CD8-positive, alpha-beta memory T cell (primary cell): ENCODE measurements around the gene CD207. TPM values are rescaled to one million over a fixed set of nuclear protein-coding genes. Genes with fewer than 3 reads are reported as not detected.
"Not testable (repeated sequence)": the region's sequence is repeated elsewhere in the genome, so short reads cannot be mapped to it uniquely, and the experiment has no call there.

Experiments
- CTCF ChIA-PET: fragments of 350-600 bp; sonication (Branson Sonifier 250); formaldehyde crosslinking; loops from one replicate; lab custom pipeline; 2021; ENCODE audit warnings: antibody characterized with exemption; lab: Charles Lee
- POLR2A ChIA-PET: fragments of 350-600 bp; sonication (Branson Sonifier 250); formaldehyde crosslinking; loops from one replicate; lab custom pipeline; 2021; ENCODE audit warnings: antibody characterized with exemption; lab: Charles Lee
- DNase-seq, 5 donors: peaks; one replicate each; pipeline versions ENCODE4 v3.0.0 to v3.0.0-alpha.2; 2020 to 2022; ENCODE audit warnings: mixed read lengths in 1 of 5
- H3K27ac ChIP-seq: one replicate; pipeline ENCODE4 v1.7.0; 2013; ENCODE audit warnings: low read depth, mild to moderate bottlenecking, low read length, moderate library complexity
- H3K27me3 ChIP-seq: 2 replicates; pipeline ENCODE4 v1.7.0; 2013; ENCODE audit warnings: low read length, mild to moderate bottlenecking; ENCODE audit not compliant: insufficient read depth, poor library complexity, severe bottlenecking
- H3K36me3 ChIP-seq: 2 replicates; pipeline ENCODE4 v1.7.0; 2013; ENCODE audit warnings: mild to moderate bottlenecking, low read length, moderate library complexity; ENCODE audit not compliant: insufficient read depth
- H3K4me1 ChIP-seq: 2 replicates; pipeline ENCODE4 v1.7.0; 2013; ENCODE audit warnings: mild to moderate bottlenecking, low read length, moderate library complexity; ENCODE audit not compliant: insufficient read depth
- H3K4me3 ChIP-seq: 2 replicates; pipeline ENCODE4 v1.7.0; 2013; ENCODE audit warnings: mild to moderate bottlenecking, low read length
- H3K9me3 ChIP-seq: 2 replicates; pipeline ENCODE4 v1.7.0; 2013; ENCODE audit warnings: mild to moderate bottlenecking, low read length
- H3K27ac Mint-ChIP-seq, 8 donors: one replicate each; pipeline ENCODE4 v1.8.0; 2020 to 2021; ENCODE audit warnings: mixed read lengths in 8 of 8, mild to moderate bottlenecking in 6 of 8, inconsistent platforms in 3 of 8, moderate library complexity in 3 of 8
- H3K27me3 Mint-ChIP-seq, 2 donors: one replicate each; pipeline ENCODE4 v1.8.0; 2020 to 2021; ENCODE audit warnings: mixed read lengths in 2 of 2, mild to moderate bottlenecking in 1 of 2, moderate library complexity in 1 of 2
- H3K36me3 Mint-ChIP-seq, 3 donors: one replicate each; pipeline ENCODE4 v1.8.0; 2020 to 2021; ENCODE audit warnings: mixed read lengths in 3 of 3, inconsistent platforms in 1 of 3, mild to moderate bottlenecking in 1 of 3
- H3K4me1 Mint-ChIP-seq, 3 donors: one replicate each; pipeline ENCODE4 v1.8.0; 2020 to 2021; ENCODE audit warnings: mixed read lengths in 3 of 3, inconsistent platforms in 1 of 3, mild to moderate bottlenecking in 1 of 3
- H3K4me3 Mint-ChIP-seq, 7 donors: one replicate each; pipeline ENCODE4 v1.8.0; 2020 to 2021; ENCODE audit warnings: mixed read lengths in 7 of 7, mild to moderate bottlenecking in 6 of 7, moderate library complexity in 4 of 7, inconsistent platforms in 2 of 7
- H3K9me3 Mint-ChIP-seq, 5 donors: one replicate each; pipeline ENCODE4 v1.8.0; 2020 to 2022; ENCODE audit warnings: mixed read lengths in 5 of 5, mild to moderate bottlenecking in 3 of 5, moderate library complexity in 2 of 5, inconsistent platforms in 1 of 5
- polyA plus RNA-seq: library from polyadenylated mRNA; unstranded; fragments of 300-500 nt; fragmentation: Illumina TruSeq; gene quantifications from one replicate; pipeline ENCODE4 v1.2.3, GENCODE V29; 2021
- total RNA-seq, 2 experiments: library from RNA; stranded (reverse); gene quantifications; one replicate each; pipeline ENCODE4 v1.2.3, GENCODE V29; 2021

The CD207 gene
- total and polyA plus RNA-seq, 3 experiments from 2014 or later = not detected

DNA sequence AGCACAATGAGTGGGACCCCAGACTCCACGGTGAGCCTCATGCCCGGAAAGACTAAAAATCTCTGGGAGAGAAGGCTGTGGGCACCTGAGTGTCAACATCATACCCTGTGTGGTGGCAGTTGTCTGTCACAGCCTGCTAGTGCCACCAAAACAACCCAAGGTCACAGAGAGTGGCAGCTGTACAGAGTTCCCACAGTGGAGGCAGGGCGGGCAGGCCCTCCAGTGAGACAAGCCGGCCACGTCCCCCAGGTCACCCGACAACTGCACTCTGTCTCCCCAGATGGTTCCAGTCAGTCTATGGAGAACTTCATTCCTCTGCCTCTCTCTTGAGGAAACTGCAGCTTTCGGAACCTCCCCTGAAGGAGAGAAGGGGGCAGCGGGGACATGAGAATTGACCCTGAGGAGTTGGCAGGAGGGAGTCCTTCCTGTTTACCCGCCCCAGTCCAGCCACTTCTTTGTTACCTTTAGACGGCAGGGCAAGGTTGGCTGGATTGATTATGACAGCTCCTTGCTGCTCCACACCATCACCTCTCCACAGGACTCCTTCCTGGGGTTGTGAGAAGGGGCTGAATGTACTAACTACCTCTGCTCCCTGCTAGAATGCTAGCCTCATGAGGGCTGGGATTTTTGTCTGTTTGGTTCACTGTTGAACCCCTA lies 33.9 kb downstream of the CD207 start:
- POLR2A ChIA-PET = no interaction called here
- Histone ChIP-seq H3K36me3 (no peaks in the 10 kb centered on the region), H3K27me3 (no peaks in the 10 kb centered on the region), H3K27ac (no peak overlapping the region), H3K9me3 (no peaks in the 10 kb centered on the region), H3K4me3 (no peak overlapping the region), H3K4me1 (no peaks in the 10 kb centered on the region)
- peaks cover 0 to 2% (median 0%) of the 10 kb centered on the region in 3 donors for H3K36me3 Mint-ChIP-seq
- peaks cover 0 to 4% (median 0%) of the 10 kb centered on the region in 5 donors for H3K9me3 Mint-ChIP-seq
- no peak overlapping the region for H3K4me3 Mint-ChIP-seq
- DNase-seq = no peak
- H3K27me3 Mint-ChIP-seq = peaks cover 8 to 16% of the 10 kb centered on the region in 2 donors
- H3K4me1 Mint-ChIP-seq = no peaks in the 10 kb centered on the region
- CTCF ChIA-PET = no interaction called here
- no peak overlapping the region for H3K27ac Mint-ChIP-seq

DNA sequence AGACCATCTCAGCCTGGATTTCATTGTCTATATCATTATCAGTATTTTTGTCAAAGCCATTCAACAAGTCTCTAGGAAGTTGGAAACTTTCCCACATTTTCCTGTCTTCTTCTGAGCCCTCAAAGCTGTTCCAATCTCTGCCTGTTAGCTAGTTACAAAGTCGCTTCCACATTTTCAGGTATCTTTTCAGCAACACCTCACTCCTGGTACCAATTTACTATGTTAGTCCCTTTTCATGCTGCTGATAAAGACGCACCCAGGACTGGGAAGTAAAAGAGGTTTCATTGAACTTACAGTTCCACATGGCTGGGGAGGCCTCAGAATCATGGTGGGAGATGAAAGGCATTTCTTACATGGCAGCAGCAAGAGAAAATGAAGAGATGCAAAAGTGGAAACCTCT lies 35.9 kb downstream of the CD207 start:
- Mint-ChIP-seq H3K9me3 (peaks cover 0 to 4% (median 0%) of the 10 kb centered on the region in 5 donors), H3K27me3 (peaks cover 8 to 13% of the 10 kb centered on the region in 2 donors), H3K4me1 (no peaks in the 10 kb centered on the region), H3K4me3 (no peak overlapping the region), H3K36me3 (peaks cover 0 to 2% (median 0%) of the 10 kb centered on the region in 3 donors), H3K27ac (no peak overlapping the region)
- H3K27ac ChIP-seq = no peak overlapping the region
- DNase-seq = no peak
- no peaks in the 10 kb centered on the region for H3K36me3 ChIP-seq
- ChIA-PET POLR2A (no interaction called here), CTCF (no interaction called here)
- no peak overlapping the region for H3K4me3 ChIP-seq
- H3K4me1 ChIP-seq = no peaks in the 10 kb centered on the region
- no peaks in the 10 kb centered on the region for H3K9me3 ChIP-seq
- H3K27me3 ChIP-seq = no peaks in the 10 kb centered on the region

DNA sequence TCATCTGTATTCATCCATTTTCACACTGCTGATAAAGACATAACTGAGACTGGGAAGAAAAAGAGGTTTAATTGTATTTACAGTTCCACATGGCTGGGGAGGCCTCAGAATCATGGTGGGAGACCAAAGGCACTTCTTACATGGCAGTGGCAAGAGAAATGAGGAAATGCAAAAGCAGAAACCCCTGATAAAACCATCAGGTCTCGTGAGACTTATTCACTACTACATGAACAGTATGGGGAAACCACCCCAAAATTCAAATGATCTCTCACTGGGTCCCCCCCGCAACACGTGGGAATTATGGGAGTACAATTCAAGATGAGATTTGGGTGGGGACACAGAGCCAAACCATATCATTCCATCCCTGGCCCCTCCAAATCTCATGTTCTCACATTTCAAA lies 37.6 kb downstream of the CD207 start:
- H3K4me3 Mint-ChIP-seq, POLR2A ChIA-PET, H3K36me3 ChIP-seq, H3K9me3 Mint-ChIP-seq, CTCF ChIA-PET, H3K27ac ChIP-seq, H3K27me3 ChIP-seq, H3K4me1 Mint-ChIP-seq, H3K36me3 Mint-ChIP-seq, H3K4me1 ChIP-seq, H3K9me3 ChIP-seq, H3K4me3 ChIP-seq, DNase-seq: not testable (repeated sequence)
- peaks cover 16 to 23% of the 10 kb centered on the region in 2 donors for H3K27me3 Mint-ChIP-seq
- peak overlapping the region in 1 of 8 donors; percentile 3 for H3K27ac Mint-ChIP-seq

DNA sequence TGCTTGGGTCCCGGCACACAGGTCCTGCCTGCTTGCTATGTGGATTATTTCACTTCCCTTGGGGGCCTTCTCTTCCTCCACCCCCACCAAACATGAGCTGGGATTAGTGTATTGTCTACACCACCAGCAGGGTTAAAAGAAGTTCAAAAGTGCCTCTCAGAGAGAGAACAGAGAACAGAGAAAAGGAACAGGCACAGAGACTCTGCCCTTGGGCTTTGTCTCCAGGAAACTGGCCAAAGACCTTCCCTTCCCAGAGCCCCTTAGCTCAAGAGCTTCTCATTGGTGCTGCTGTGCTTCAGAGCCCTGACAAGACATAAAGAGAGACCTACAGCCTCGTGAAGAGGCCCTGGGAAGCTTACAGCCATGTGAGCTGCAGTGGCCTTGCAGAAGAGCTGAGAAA lies 38.1 kb downstream of the CD207 start:
- H3K4me1 Mint-ChIP-seq = no peaks in the 10 kb centered on the region
- H3K27me3 ChIP-seq = no peaks in the 10 kb centered on the region
- H3K27me3 Mint-ChIP-seq = peaks cover 16 to 27% of the 10 kb centered on the region in 2 donors
- CTCF ChIA-PET = interaction anchor here (1.2 kb wide), 1 partner anchor 24 kb away, joined by 3 read pairs; no protein-coding TSS in a partner anchor
- no peak for DNase-seq
- H3K36me3 Mint-ChIP-seq = peaks cover 0 to 2% (median 0%) of the 10 kb centered on the region in 3 donors
- no peak overlapping the region for H3K4me3 Mint-ChIP-seq
- peaks cover 0 to 4% (median 0%) of the 10 kb centered on the region in 5 donors for H3K9me3 Mint-ChIP-seq
- no peak overlapping the region for H3K4me3 ChIP-seq
- no peak overlapping the region for H3K27ac ChIP-seq
- H3K9me3 ChIP-seq = no peaks in the 10 kb centered on the region
- no peaks in the 10 kb centered on the region for H3K4me1 ChIP-seq
- no peaks in the 10 kb centered on the region for H3K36me3 ChIP-seq
- no peak overlapping the region for H3K27ac Mint-ChIP-seq
- POLR2A ChIA-PET = no interaction called here

DNA sequence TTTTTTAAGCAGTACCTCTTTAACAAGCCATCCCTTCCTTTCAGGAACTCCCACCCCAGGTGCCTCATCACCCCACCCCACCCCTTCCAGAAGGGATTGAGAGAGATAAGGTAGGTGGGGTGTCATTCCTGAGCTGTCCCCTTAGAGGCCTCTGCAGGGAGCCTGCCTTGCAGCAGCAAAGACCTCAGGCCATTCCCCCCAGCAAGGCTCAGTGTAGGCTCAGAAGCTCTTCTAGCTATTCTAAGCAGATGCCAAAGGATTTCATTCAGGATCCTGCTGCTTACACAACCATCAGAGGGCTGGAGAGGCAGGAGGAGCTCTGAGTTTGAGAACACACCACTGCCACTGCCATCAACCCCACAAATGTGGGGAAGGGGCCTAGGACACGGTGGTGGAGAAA lies 39.4 kb downstream of the CD207 start:
- no peak overlapping the region for H3K4me3 ChIP-seq
- ChIA-PET POLR2A (no interaction called here), CTCF (interaction anchor here (1.0 to 1.2 kb wide), 2 partner anchors 9 to 23 kb away, joined by 3 read pairs; no protein-coding TSS in a partner anchor)
- Mint-ChIP-seq H3K27ac (no peak overlapping the region), H3K36me3 (peaks cover 0 to 2% (median 0%) of the 10 kb centered on the region in 3 donors), H3K9me3 (peaks cover 0 to 4% (median 0%) of the 10 kb centered on the region in 5 donors), H3K27me3 (peaks cover 20 to 37% of the 10 kb centered on the region in 2 donors), H3K4me1 (no peaks in the 10 kb centered on the region), H3K4me3 (no peak overlapping the region)
- H3K27ac ChIP-seq = no peak overlapping the region
- H3K27me3 ChIP-seq = no peaks in the 10 kb centered on the region
- H3K9me3 ChIP-seq = no peaks in the 10 kb centered on the region
- no peaks in the 10 kb centered on the region for H3K36me3 ChIP-seq
- H3K4me1 ChIP-seq = no peaks in the 10 kb centered on the region
- DNase-seq = no peak

DNA sequence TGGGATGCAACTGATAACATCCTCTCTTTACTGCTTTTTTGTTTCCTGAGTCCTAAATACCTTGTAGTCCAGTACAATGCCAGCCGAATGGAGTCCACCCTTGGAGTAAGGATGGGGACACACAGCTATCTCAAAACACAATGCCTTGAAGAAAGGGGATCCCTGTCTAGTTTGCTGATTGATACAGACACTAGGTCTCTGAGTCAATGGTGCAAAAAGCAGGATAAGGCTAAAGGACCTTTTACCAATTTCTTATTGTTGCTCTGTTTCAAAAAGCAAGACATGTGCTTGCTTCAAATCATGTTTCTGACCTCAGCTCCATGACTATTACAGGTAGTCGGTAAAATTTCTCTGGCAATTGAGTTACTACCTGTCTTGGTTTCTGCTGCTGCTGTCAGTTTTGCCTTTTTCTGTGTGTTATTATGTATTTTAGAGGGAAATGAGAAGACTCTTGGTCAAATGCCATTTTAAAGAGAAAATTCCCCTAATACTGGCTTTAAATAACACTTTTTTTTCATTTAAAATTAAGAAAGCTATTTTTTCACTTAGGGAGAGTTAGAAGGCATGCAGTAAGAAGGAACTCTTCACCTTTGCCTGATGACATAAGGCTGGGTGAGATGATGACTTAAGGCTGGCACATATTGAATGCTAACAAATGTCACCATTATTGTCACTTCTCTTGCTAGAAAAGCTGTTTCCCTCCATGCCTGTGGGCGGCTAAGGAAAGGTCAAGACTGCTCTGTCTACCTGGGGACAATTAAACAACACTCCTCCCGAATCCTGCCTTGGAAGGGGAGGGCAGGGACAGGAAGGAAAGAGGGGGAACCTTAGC lies 40.2 kb downstream of the CD207 start:
- DNase-seq = no peak
- no peak overlapping the region for H3K4me3 Mint-ChIP-seq
- H3K27ac Mint-ChIP-seq = no peak overlapping the region
- peaks cover 0 to 4% (median 2%) of the 10 kb centered on the region in 3 donors for H3K4me1 Mint-ChIP-seq
- no peaks in the 10 kb centered on the region for H3K27me3 ChIP-seq
- no peaks in the 10 kb centered on the region for H3K4me1 ChIP-seq
- H3K36me3 ChIP-seq = no peaks in the 10 kb centered on the region
- no peaks in the 10 kb centered on the region for H3K9me3 ChIP-seq
- ChIA-PET POLR2A (no interaction called here), CTCF (no interaction called here)
- H3K4me3 ChIP-seq = no peak overlapping the region
- peaks cover 0 to 4% (median 0%) of the 10 kb centered on the region in 5 donors for H3K9me3 Mint-ChIP-seq
- peaks cover 0 to 2% (median 0%) of the 10 kb centered on the region in 3 donors for H3K36me3 Mint-ChIP-seq
- H3K27me3 Mint-ChIP-seq = peaks cover 25 to 39% of the 10 kb centered on the region in 2 donors
- no peak overlapping the region for H3K27ac ChIP-seq

DNA sequence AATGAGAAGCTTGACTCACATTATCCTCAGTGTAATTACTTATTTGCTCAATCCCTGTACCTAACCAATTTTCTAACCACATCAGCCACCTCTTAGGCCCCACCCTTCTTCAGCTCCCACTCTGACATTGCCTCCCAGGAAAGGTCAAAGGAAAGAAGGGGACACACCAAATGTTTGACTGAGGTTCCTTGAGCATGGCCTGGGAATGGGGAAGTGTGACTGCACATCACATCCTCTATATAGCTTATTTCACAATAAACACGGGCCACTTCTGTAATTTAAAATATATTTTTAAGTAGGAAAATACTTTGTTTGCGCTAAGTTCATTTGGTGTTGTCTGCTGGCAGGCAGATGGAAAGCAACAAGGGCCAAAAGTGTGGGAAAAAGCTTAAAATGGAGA lies 42.2 kb downstream of the CD207 start:
- no peaks in the 10 kb centered on the region for H3K36me3 ChIP-seq
- ChIA-PET CTCF (no interaction called here), POLR2A (no interaction called here)
- H3K4me1 ChIP-seq = peaks cover 10% of the 10 kb centered on the region
- Mint-ChIP-seq H3K27me3 (peaks cover 27 to 44% of the 10 kb centered on the region in 2 donors), H3K36me3 (no peaks in the 10 kb centered on the region), H3K4me3 (no peak overlapping the region), H3K4me1 (peaks cover 6 to 11% (median 7%) of the 10 kb centered on the region in 3 donors), H3K9me3 (no peaks in the 10 kb centered on the region), H3K27ac (no peak overlapping the region)
- no peak overlapping the region for H3K27ac ChIP-seq
- no peak for DNase-seq
- peaks cover 11% of the 10 kb centered on the region for H3K27me3 ChIP-seq
- H3K4me3 ChIP-seq = no peak overlapping the region
- H3K9me3 ChIP-seq = no peaks in the 10 kb centered on the region
